Testis (tissue), 2 donors: Measurements from ENCODE around the gene WDR49.

Source experiments
- CTCF ChIP-seq, 3 experiments: fragments of 450-650 bp in 2 of 3; fragments of 200-600 bp in 1 of 3; sonication (generic) in 1 of 3; IDR thresholded peaks; one replicate each; pipeline ENCODE4 v1.5.1; 2016 to 2019; ENCODE audit warnings: antibody characterized with exemption in 3 of 3, mild to moderate bottlenecking in 2 of 3, moderate library complexity in 1 of 3
- POLR2A ChIP-seq: fragments of 450-650 bp; IDR thresholded peaks from one replicate; pipeline ENCODE4 v1.6.1; 2017; ENCODE audit warnings: antibody characterized with exemption, mild to moderate bottlenecking, moderate library complexity

GRCh38 chr3:167453815-167454214, 199.9 kb downstream of the WDR49 start:
- TF ChIP-seq CTCF (IDR thresholded peaks at IDR 0.05) (no peak), POLR2A (no peak)
